GM12872 (cell line): Measurements from ENCODE around the gene GSN.

Source experiments
- TF ChIP-seq, protein P1 (sequence below): IDR thresholded peaks from 3 replicates; pipeline ENCODE4 v1.5.1; 2011; ENCODE audit warnings: low read depth, mild to moderate bottlenecking, low read length, moderate library complexity; ENCODE audit not compliant: insufficient read depth

GSN gene

DNA sequence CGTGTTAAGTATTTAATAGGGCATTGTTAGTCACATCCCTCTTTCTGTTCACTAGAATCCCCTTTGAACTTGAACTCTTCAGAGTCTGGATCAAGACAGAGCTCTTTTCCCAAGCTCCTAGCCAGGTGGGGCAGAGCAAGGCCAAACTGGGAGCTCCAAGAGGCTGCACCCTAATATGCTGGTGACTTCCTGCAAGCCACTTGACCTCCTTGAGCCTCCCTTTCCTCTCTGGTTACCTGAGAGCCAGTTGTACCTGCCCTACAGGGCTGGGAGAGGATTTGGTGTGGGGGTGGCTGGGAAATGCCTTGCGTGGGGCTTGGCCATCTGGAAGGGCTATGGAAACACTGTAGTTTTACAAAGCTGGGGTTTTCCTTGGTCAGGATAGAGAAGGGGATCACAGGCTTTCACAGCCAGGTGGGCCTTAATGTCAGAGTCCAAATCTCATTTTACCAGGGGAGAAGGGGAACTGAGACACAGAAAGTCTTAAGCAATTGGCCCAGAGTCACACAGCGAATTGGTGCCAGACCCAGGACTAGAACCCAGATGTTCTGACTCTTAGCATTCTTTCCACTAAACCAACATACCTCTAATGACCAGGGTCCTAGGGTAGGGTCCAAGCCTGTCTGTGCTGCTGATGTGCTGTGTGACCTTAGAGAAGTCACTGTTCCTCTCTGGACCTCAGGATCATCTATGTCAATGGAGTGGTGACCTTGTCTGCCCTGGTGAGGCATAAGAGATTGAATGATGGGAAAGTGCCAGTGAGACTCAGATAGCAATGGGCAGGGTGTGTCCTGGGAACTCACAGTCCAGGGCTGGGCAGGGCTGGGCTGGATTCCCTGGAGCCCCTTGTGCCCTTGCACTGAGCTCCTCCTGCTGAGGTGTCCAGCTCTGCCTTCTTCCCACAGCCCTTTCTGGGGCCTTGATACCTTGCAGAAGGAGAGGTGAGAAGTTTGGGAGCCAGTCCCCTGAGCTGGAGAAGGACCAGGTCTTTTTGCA lies 35.8 kb downstream of the GSN start:
- TF ChIP-seq, protein P1, sequence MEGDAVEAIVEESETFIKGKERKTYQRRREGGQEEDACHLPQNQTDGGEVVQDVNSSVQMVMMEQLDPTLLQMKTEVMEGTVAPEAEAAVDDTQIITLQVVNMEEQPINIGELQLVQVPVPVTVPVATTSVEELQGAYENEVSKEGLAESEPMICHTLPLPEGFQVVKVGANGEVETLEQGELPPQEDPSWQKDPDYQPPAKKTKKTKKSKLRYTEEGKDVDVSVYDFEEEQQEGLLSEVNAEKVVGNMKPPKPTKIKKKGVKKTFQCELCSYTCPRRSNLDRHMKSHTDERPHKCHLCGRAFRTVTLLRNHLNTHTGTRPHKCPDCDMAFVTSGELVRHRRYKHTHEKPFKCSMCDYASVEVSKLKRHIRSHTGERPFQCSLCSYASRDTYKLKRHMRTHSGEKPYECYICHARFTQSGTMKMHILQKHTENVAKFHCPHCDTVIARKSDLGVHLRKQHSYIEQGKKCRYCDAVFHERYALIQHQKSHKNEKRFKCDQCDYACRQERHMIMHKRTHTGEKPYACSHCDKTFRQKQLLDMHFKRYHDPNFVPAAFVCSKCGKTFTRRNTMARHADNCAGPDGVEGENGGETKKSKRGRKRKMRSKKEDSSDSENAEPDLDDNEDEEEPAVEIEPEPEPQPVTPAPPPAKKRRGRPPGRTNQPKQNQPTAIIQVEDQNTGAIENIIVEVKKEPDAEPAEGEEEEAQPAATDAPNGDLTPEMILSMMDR, result no peak

DNA sequence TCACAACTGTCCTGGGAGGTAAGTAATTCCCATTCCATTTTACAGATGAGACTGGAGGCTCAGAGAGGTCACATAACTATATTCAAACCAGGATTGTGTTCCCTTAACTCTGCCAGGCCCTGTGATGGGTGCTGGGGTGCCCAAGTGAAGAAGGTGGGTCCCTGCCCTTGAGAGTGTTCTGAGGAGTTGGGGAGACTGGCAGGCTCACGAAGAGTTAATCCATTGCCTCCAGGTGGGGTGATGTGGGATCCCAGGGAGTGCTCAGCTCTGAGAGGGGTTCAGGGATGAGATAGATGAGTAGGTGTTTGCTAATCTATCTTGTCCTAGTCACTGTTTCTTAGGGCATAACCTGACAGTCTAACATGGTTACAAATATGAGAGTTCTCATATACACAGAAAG lies 36.7 kb downstream of the GSN start:
- TF ChIP-seq, protein P1, result no peak

DNA sequence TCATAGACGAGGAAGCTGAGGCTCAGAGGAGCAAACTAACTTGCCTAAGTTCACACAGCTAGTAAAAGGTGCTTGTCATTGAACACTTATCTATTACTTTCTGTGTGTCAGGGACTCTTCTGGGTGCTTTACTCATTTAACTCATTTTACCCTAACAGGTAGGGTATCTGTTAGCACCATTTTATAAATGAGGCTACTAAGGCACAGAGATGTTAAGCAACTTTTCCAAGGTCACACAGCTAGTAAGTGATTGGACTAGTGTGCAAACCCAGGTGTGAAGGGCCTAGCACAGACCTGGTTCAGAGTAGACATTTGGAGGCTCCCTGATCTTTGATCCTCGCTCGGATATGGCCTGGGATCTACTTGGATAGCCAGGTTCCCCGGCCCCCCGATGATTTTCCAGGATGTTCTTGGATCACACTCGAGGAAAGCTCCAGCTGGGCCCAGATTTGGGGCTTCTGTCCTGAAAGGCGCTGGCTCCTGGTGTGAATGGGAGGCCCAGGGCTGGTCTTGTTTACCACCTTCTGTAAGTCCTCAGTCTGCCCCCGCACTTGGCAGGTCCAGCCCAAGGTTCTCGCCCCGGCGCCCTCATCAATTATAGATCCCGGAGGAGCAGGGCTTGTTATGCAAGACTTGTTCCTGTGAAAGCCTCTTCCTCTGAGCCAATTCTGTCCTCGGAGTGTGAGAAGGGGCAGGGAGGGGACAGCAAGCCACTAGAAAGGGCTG lies 37.5 kb downstream of the GSN start:
- TF ChIP-seq, protein P1, result no peak

DNA sequence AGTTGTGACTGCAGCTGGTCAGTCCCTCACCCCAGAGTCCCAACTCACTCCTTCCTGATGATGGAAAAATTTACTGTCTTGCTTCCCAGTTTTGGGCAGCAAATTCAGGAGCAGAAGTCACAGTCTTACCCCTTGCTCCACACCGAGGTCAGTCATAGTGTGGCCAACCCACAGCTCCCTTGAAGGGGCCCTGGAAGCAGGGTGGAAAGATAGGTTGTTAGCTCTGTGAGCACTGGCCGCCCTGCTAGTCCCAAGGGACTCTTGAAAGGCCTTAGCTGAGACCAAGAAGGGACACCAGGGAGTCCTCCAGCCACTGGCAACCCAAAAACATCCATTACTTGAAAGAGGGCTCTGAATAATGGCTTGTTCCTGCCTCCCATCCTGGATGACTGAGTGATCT lies 40.0 kb downstream of the GSN start:
- TF ChIP-seq, protein P1, result no peak

DNA sequence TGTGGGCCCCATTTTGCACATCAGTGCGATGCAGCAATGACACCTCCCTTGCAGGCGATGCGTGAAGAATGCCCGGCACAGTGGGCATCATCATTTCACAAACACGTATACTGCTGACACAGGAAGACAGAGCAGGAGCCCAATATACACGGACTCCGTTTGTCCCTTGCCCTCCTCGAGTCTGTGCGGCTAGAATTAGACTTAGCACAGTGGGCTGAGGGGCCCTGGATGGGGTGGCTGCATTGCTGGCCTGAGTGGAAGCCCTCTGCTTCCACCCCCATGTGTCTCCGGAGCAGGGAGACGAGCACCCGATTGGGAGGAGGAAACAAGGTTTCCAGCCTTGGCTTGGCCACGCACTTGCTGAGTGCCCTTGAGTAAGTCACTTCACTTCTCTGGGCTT lies 40.8 kb downstream of the GSN start:
- TF ChIP-seq, protein P1, result no peak

DNA sequence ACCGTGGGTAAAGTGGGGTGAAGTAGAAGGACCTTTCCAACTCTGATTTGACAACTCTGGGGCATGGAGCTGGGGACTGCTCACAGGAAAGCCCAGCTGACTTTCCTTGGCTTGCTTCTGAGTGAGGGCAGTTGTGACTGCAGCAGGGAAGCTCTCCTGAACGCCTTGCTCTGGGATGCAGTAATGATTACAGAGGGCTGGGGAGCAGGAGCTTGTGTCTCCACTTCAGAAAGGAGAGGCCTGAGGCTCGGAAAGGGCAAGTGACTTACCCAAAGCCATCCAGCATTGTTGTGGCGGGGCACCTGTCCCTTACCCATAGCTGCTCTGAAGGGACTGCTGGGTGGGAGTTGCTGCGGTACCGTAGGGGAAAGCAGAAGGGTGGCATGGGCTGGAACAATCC lies 41.2 kb downstream of the GSN start:
- TF ChIP-seq, protein P1, result no peak

DNA sequence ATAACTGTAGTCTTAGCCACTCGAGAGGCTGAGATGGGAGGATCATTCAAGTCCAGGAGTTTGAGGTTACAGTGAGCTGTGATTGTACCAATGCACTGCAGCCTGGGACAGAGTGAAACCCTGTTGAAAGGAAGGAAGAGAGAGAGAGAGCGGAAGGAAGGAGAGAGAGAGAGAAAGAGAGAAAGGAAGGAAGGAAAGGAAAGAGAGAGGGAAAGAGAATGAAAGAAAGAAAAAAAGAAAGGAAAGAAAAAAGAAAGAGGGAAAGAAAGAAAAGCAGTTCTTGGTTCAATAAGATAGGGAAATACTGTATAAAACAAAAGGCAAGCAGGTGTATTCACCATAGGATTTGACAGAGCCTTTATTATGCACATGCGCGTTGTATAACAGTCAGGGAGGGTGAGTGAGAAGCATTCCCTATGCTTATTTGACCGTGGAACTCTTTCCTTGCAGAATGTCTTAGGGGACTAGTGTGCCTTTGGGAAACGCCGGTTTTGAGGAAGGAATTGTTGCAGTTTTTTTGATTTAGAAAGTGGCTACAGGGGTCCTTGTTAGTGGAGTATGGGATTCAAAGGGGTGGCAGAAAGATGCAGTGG lies 42.0 kb downstream of the GSN start:
- TF ChIP-seq, protein P1, result no peak
